HepG2 (cell line): ENCODE results near the gene TMEM198. TPM values are rescaled to one million over a fixed set of nuclear protein-coding genes. Genes with fewer than 3 reads are reported as not detected.

Source experiments
- ASH2L ChIP-seq: fragments of 300-600, 200-600 bp; sonication (generic); IDR thresholded peaks from 2 replicates; pipeline ENCODE4 v1.7.0; 2017; ENCODE audit warnings: low read depth, mild to moderate bottlenecking, moderate library complexity, mixed read lengths, low read length; ENCODE audit not compliant: insufficient read length
- ATRX ChIP-seq: sonication (generic); formaldehyde crosslinking; IDR thresholded peaks from 2 replicates; pipeline ENCODE4 v1.4.0; 2020; ENCODE audit warnings: missing genetic modification reagents, borderline replicate concordance
- BHLHE40 ChIP-seq: IDR thresholded peaks from 2 replicates; pipeline ENCODE4 v1.6.1; 2011; ENCODE audit warnings: low read length, improper control_type of control experiment
- ESRRA ChIP-seq: sonication (generic); formaldehyde crosslinking; IDR thresholded peaks from 2 replicates; pipeline ENCODE4 v1.5.1; 2020; ENCODE audit warnings: mild to moderate bottlenecking, low read depth, missing genetic modification reagents
- GTF3A ChIP-seq: sonication (generic); formaldehyde crosslinking; conservative IDR thresholded peaks from 2 replicates; pipeline ENCODE4 v1.4.0; 2020; ENCODE audit warnings: mild to moderate bottlenecking, missing genetic modification reagents
- KAT8 ChIP-seq: IDR thresholded peaks from 2 replicates; pipeline ENCODE4 v1.6.1; 2016; ENCODE audit warnings: missing genetic modification reagents, missing compliant biosample characterization
- NBN ChIP-seq: fragments of 450-650 bp; conservative IDR thresholded peaks from 2 replicates; pipeline ENCODE4 v1.6.1; 2017
- ONECUT2 ChIP-seq: sonication (generic); formaldehyde crosslinking; IDR thresholded peaks from 2 replicates; pipeline ENCODE4 v1.4.0; 2020; ENCODE audit warnings: missing genetic modification reagents
- POLR2G ChIP-seq: fragments of 200-400 bp; formaldehyde crosslinking; IDR thresholded peaks from 2 replicates; pipeline ENCODE4 v1.6.1; 2018; ENCODE audit warnings: mild to moderate bottlenecking, low read depth, low read length, moderate library complexity
- UBTF ChIP-seq: sonication (generic); formaldehyde crosslinking; IDR thresholded peaks from 2 replicates; pipeline ENCODE4 v1.4.0; 2020; ENCODE audit warnings: mild to moderate bottlenecking, missing genetic modification reagents
- USF2 ChIP-seq, 2 experiments: sonication (generic) in 1 of 2; formaldehyde crosslinking in 1 of 2; IDR thresholded peaks; 2 replicates each; pipeline versions ENCODE4 v1.5.1 to v1.6.1; 2011 to 2020; ENCODE audit warnings: borderline replicate concordance in 1 of 2, low read depth in 1 of 2, low read length in 1 of 2, mild to moderate bottlenecking in 1 of 2, missing genetic modification reagents in 1 of 2, moderate library complexity in 1 of 2
- YEATS2 ChIP-seq: sonication (generic); formaldehyde crosslinking; IDR thresholded peaks from 2 replicates; pipeline ENCODE4 v1.4.0; 2020; ENCODE audit warnings: missing genetic modification reagents, borderline replicate concordance
- ZFP62 ChIP-seq: sonication (generic); formaldehyde crosslinking; IDR thresholded peaks from 2 replicates; pipeline ENCODE4 v1.4.0; 2020; ENCODE audit warnings: missing genetic modification reagents
- ZNF432 ChIP-seq: sonication (generic); formaldehyde crosslinking; IDR thresholded peaks from 2 replicates; pipeline ENCODE4 v1.5.0; 2020; ENCODE audit warnings: missing genetic modification reagents, mild to moderate bottlenecking, borderline replicate concordance
- ZNF501 ChIP-seq: sonication (generic); formaldehyde crosslinking; IDR thresholded peaks from 2 replicates; pipeline ENCODE4 v1.5.1; 2020; ENCODE audit warnings: mild to moderate bottlenecking, moderate library complexity, missing genetic modification reagents
- ZNF530 ChIP-seq: sonication (generic); formaldehyde crosslinking; IDR thresholded peaks from 2 replicates; pipeline ENCODE4 v1.5.0; 2020; ENCODE audit warnings: low read depth, mild to moderate bottlenecking, missing genetic modification reagents
- ZNF574 ChIP-seq: sonication (generic); formaldehyde crosslinking; IDR thresholded peaks from 2 replicates; pipeline ENCODE4 v1.4.0; 2020; ENCODE audit warnings: missing genetic modification reagents
- ZNF737 ChIP-seq: sonication (generic); formaldehyde crosslinking; IDR thresholded peaks from 2 replicates; pipeline ENCODE4 v1.5.0; 2020; ENCODE audit warnings: missing genetic modification reagents, mild to moderate bottlenecking, borderline replicate concordance
- ZNF83 ChIP-seq: sonication (generic); formaldehyde crosslinking; IDR thresholded peaks from 2 replicates; pipeline ENCODE4 v1.4.0; 2020; ENCODE audit warnings: missing genetic modification reagents, mild to moderate bottlenecking, borderline replicate concordance
- ZSCAN31 ChIP-seq: sonication (generic); formaldehyde crosslinking; IDR thresholded peaks from 2 replicates; pipeline ENCODE4 v1.5.0; 2020; ENCODE audit warnings: low read depth, mild to moderate bottlenecking, missing genetic modification reagents
- polyA plus RNA-seq, 8 experiments: library from polyadenylated mRNA; depleted of rRNA in 3 of 8; stranded (reverse) in 7 of 8; unstranded in 1 of 8; fragments of >200 nt; fragmentation: Illumina TruSeq in 4 of 8; extraction: Trizol in 4 of 8; gene quantifications; 2 replicates each; pipeline versions ENCODE4 v1.2.1 to v1.2.3, GENCODE V29; 2011 to 2016; ENCODE audit warnings: low read depth in 4 of 8, missing spikeins in 1 of 8, mixed read lengths in 1 of 8; ENCODE audit not compliant: insufficient read depth in 1 of 8
- total RNA-seq, 5 experiments: library from RNA; depleted of rRNA; stranded (reverse); fragments of >200 nt; fragmentation: Illumina TruSeq; extraction: Trizol; gene quantifications; 2 replicates each; pipeline ENCODE4 v1.2.3, GENCODE V29; 2016; ENCODE audit warnings: low read depth in 1 of 5

Gene TMEM198
- total and polyA plus RNA-seq, 2 of the 13 experiments (the other 11 are each of a cell fraction or from before 2014, with no cell fraction given) = 17.3 to 23.5 TPM

GRCh38 chr2:219576505-219577388 lies 32.9 kb downstream of the TMEM198 start (continued):
- peak; percentile 87; the same call in 1 of the 2 replicates for TF ChIP-seq ESRRA (CRISPR knock-in tag)
- no peak for TF ChIP-seq ATRX (CRISPR knock-in tag)
- peak; percentile 28; the same call in 1 of the 2 replicates for TF ChIP-seq BHLHE40
- peak; percentile 70; the same call in 1 of the 2 replicates for TF ChIP-seq YEATS2
- peak; percentile 88 for TF ChIP-seq ZNF574 (CRISPR knock-in tag)
- no peak for TF ChIP-seq USF2 (IDR thresholded peaks at IDR 0.05; ENCODE audit: low read depth, low read length)
- TF ChIP-seq USF2 (CRISPR knock-in tag; IDR thresholded peaks at IDR 0.05; ENCODE audit: borderline replicate concordance) = no peak; the same call in 1 of the 2 replicates
- TF ChIP-seq UBTF (CRISPR knock-in tag) = peak; percentile 93; the same call in 1 of the 2 replicates
- TF ChIP-seq ZSCAN31 (CRISPR knock-in tag) = no peak; the same call in none of the 2 replicates
- TF ChIP-seq ASH2L = peak; percentile 79
- no peak for TF ChIP-seq ZFP62 (CRISPR knock-in tag)
- TF ChIP-seq KAT8 (CRISPR knock-in tag) = peak; percentile 87
- TF ChIP-seq NBN = 0 out of 2 replicates have a peak, but pooled peaks have one; percentile 33
- TF ChIP-seq ZNF501 (CRISPR knock-in tag) = peak; percentile 95
- TF ChIP-seq ONECUT2 (CRISPR knock-in tag) = peak; percentile 48; the same call in 1 of the 2 replicates
- no peak for TF ChIP-seq ZNF83 (CRISPR knock-in tag)
- no peak for TF ChIP-seq ZNF737
- no peak for TF ChIP-seq ZNF432
- peak; percentile 91 for TF ChIP-seq POLR2G
- peak; percentile 95; the same call in 1 of the 2 replicates for TF ChIP-seq GTF3A
- no peak for TF ChIP-seq ZNF530 (CRISPR knock-in tag)
